GM21515 (cell line): ENCODE measurements around the gene CRYBG2.
"Not testable (repeated sequence)": the region's sequence is repeated elsewhere in the genome, so short reads cannot be mapped to it uniquely, and the experiment has no call there.

Experiments used
- ATAC-seq: cut with Tn5 transposase; IDR thresholded peaks from one replicate; pipeline ENCODE4 v1.9.1; 2021; ENCODE audit not compliant: unreplicated experiment

CRYBG2 gene

GRCh38 chr1:26296340-26297056 is 57.4 kb downstream of the CRYBG2 start:
- ATAC-seq: no peak

- no peak for ATAC-seq
Observed at GRCh38 chr1:26295194-26296138, 58.5 kb downstream of the CRYBG2 start.

- no peak for ATAC-seq
Observed at GRCh38 chr1:26293911-26294463, 59.9 kb downstream of the CRYBG2 start.

- not testable (repeated sequence) for ATAC-seq
Observed at GRCh38 chr1:26292735-26293134, 61.2 kb downstream of the CRYBG2 start.

- no peak for ATAC-seq
Observed at GRCh38 chr1:26291939-26292338, 62.0 kb downstream of the CRYBG2 start.

- ATAC-seq: no peak
Observed at GRCh38 chr1:26291433-26291832, 62.5 kb downstream of the CRYBG2 start.

GRCh38 chr1:26290882-26291261 is 63.1 kb downstream of the CRYBG2 start:
- no peak for ATAC-seq

GRCh38 chr1:26290122-26290881 is 63.6 kb downstream of the CRYBG2 start:
- no peak for ATAC-seq

GRCh38 chr1:26289158-26290059 is 64.5 kb downstream of the CRYBG2 start:
- ATAC-seq: peak; percentile 32

GRCh38 chr1:26288311-26288941 is 65.5 kb downstream of the CRYBG2 start:
- ATAC-seq: no peak

- ATAC-seq: no peak
Observed at GRCh38 chr1:26287811-26288210, 66.1 kb downstream of the CRYBG2 start.

- ATAC-seq: peak; percentile 40
Observed at GRCh38 chr1:26287033-26287711, 66.8 kb downstream of the CRYBG2 start.

- no peak for ATAC-seq
Observed at GRCh38 chr1:26286064-26286416, 67.9 kb downstream of the CRYBG2 start.

GRCh38 chr1:26285366-26286063 is 68.4 kb downstream of the CRYBG2 start:
- no peak for ATAC-seq

- ATAC-seq: no peak
Observed at GRCh38 chr1:26284597-26285347, 69.2 kb downstream of the CRYBG2 start.

GRCh38 chr1:26283871-26284596 is 69.9 kb downstream of the CRYBG2 start:
- ATAC-seq: no peak

- ATAC-seq: no peak
Observed at GRCh38 chr1:26283279-26283853, 70.6 kb downstream of the CRYBG2 start.
